Colonic mucosa (tissue), 4 donors: Measurements from ENCODE around the gene CCL25. TPM values are rescaled to one million over a fixed set of nuclear protein-coding genes. Genes with fewer than 3 reads are reported as not detected.
A peak's percentile ranks its signal among the peaks of the same experiment; 100 is the strongest.

Experiments
- DNase-seq: peaks from one replicate; pipeline ENCODE4 v3.0.0-alpha.2; 2020
- H3K27ac ChIP-seq: fragments of 200-600 bp; one replicate; pipeline ENCODE4 v1.8.0; 2021
- H3K27me3 ChIP-seq: fragments of 200-600 bp; one replicate; pipeline ENCODE4 v1.8.0; 2021
- H3K36me3 ChIP-seq: fragments of 200-600 bp; one replicate; pipeline ENCODE4 v1.8.0; 2021
- H3K4me1 ChIP-seq: fragments of 200-600 bp; one replicate; pipeline ENCODE4 v1.8.0; 2021; ENCODE audit warnings: mild to moderate bottlenecking
- H3K4me3 ChIP-seq: fragments of 200-600 bp; one replicate; pipeline ENCODE4 v1.8.0; 2021
- H3K9ac ChIP-seq, 2 donors: one replicate each; pipeline ENCODE4 v1.7.0; 2013; ENCODE audit warnings: control low read depth in 2 of 2, low read depth in 2 of 2, low read length in 2 of 2
- H3K9me3 ChIP-seq: fragments of 200-600 bp; one replicate; pipeline ENCODE4 v1.8.0; 2021
- CTCF ChIP-seq: fragments of 200-600 bp; IDR thresholded peaks from one replicate; pipeline ENCODE4 v1.8.0; 2022; ENCODE audit warnings: antibody characterized with exemption, mild to moderate bottlenecking
- intact Hi-C: fragments of 100-400 bp; cut with DNase I; formaldehyde crosslinking; loops from one replicate; pipeline ENCODE4 v1.14.1; 2022
- total RNA-seq, 2 donors: library from RNA; stranded (reverse); fragmentation: NEBNext Ultra II Directional in 1 of 2; extraction: Animal tissue kit (Norgen Biotek cat#: 25700) in 1 of 2; gene quantifications; one replicate each; pipeline ENCODE4 v1.2.1, GENCODE V29; 2021
- donor health status: healthy.
- donor health status: DM: no; HTN: no; CAD: no.
- donor health status: DM: no; HTN: no; CAD: no.

CCL25 gene
- total RNA-seq, 2 donors from 2014 or later: not detected

GRCh38 chr19:8064911-8065874, 12.6 kb downstream of the CCL25 start:
- Histone ChIP-seq H3K27me3 (no peaks in the 10 kb centered on the region), H3K27ac (no peak overlapping the region), H3K9me3 (no peaks in the 10 kb centered on the region), H3K4me1 (no peaks in the 10 kb centered on the region), H3K9ac (no peak overlapping the region), H3K4me3 (no peak overlapping the region), H3K36me3 (no peaks in the 10 kb centered on the region)
- intact Hi-C loops: no loop called here
- DNase-seq: no peak
- no peak for TF ChIP-seq CTCF

DNA sequence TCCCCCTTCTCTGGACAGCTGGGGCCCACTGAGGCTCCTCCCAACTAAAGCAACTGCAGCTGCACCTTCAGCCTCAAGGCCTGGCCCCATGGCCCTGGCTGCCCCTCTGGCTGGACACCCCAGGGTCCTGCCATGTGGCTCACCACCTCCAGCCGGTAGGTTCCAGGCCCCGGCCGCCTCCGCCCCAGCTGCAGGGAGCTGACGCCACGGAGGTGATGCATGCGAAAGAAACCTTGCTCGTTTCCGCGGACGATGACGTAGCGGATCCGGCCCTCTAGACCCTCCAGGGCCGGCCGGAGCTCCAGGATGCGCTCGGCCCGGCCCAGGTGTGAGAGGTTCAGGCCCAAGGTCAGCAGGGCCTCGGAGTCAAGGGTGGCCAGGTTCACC, 13.3 kb downstream of the CCL25 start:
- Histone ChIP-seq H3K4me3 (no peak overlapping the region), H3K36me3 (no peaks in the 10 kb centered on the region), H3K27me3 (no peaks in the 10 kb centered on the region), H3K27ac (no peak overlapping the region), H3K9me3 (no peaks in the 10 kb centered on the region), H3K9ac (no peak overlapping the region), H3K4me1 (no peaks in the 10 kb centered on the region)
- DNase-seq: no peak
- no peak for TF ChIP-seq CTCF
- intact Hi-C loops: no loop called here

DNA sequence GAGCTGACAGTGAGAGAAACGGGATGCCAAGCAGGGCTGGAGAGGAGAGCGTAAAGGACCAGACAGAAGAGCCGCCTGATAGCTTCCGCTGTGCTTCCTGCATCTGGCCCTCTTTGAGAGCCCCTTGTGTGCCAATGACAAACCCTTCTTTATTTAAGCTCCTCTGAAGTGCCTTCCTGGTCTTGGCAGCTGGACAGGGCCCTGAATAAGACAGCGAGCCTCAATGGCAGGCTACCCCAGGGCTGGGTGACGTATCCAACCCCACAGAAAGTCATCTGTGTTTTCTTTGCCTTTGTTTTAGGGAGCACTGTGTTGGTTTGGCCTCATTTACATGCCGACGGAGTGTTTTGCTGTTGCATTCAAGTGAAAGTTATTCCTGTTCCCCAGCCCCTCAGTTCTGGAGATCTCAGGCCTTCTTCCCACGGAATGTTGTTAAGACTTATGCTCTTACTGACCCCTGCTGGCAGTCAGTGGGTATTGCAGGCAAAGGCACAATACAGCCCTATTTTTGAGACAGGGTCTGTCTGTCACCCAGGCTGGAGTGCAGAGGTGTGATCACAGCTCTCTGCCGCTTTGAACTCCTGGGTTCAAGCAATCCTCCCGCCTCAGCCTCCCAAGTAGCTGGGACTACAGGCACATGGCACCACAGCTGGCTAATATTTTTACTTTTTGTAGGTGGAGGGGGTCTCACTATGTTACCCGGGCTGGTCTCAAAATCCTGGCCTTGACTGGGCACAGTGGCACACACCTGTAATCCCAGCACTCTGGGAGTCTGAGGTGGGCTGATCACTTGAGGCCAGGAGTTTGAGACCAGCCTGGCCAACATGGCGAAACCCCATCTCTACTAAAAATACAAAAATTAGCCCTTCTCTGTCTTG, 16.8 kb downstream of the CCL25 start:
- H3K4me3 ChIP-seq: no peak overlapping the region
- H3K9ac ChIP-seq: no peak overlapping the region
- H3K27ac ChIP-seq: no peak overlapping the region
- H3K4me1 ChIP-seq: no peaks in the 10 kb centered on the region
- DNase-seq: peak; percentile 24
- H3K36me3 ChIP-seq: no peaks in the 10 kb centered on the region
- intact Hi-C loops: no loop called here
- H3K27me3 ChIP-seq: no peaks in the 10 kb centered on the region
- peak; percentile 30 for TF ChIP-seq CTCF
- no peaks in the 10 kb centered on the region for H3K9me3 ChIP-seq

- Histone ChIP-seq H3K36me3 (no peaks in the 10 kb centered on the region), H3K27me3 (no peaks in the 10 kb centered on the region), H3K9me3 (no peaks in the 10 kb centered on the region), H3K9ac (no peak overlapping the region), H3K4me3 (no peak overlapping the region), H3K4me1 (no peaks in the 10 kb centered on the region), H3K27ac (no peak overlapping the region)
- intact Hi-C loops: no loop called here
- DNase-seq: no peak
- no peak for TF ChIP-seq CTCF
Measured at GRCh38 chr19:8071912-8072311, 19.4 kb downstream of the CCL25 start.

DNA sequence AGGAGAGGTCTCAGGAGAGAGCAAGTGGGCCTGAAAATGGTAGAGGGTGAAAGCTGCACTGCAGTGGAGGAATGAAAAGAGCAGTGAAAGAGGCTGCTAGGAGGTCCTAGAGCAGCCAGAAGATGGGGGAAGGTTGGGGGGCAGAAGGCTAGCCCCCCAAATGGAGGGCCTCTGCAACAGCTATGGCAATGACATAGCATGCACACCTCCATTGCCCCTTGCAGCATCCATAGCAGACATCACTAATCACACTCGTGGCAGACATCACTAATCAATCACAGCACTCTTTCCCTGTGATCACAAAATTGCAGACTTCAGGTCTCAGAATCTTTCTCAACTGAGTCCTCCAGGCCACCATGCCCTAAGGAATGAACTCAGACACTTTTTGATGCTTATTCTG, 21.9 kb downstream of the CCL25 start:
- no peaks in the 10 kb centered on the region for H3K9me3 ChIP-seq
- no peak overlapping the region for H3K27ac ChIP-seq
- H3K4me1 ChIP-seq: no peaks in the 10 kb centered on the region
- no peak for DNase-seq
- H3K4me3 ChIP-seq: no peak overlapping the region
- H3K9ac ChIP-seq: no peak overlapping the region
- intact Hi-C loops: no loop called here
- TF ChIP-seq CTCF: no peak
- H3K36me3 ChIP-seq: no peaks in the 10 kb centered on the region
- H3K27me3 ChIP-seq: no peaks in the 10 kb centered on the region
